GM21447 (cell line): ENCODE measurements around the gene POU2F2.

Source experiments
- ATAC-seq: cut with Tn5 transposase; IDR thresholded peaks from one replicate; pipeline ENCODE4 v1.9.1; 2021; ENCODE audit not compliant: unreplicated experiment

Gene POU2F2

DNA sequence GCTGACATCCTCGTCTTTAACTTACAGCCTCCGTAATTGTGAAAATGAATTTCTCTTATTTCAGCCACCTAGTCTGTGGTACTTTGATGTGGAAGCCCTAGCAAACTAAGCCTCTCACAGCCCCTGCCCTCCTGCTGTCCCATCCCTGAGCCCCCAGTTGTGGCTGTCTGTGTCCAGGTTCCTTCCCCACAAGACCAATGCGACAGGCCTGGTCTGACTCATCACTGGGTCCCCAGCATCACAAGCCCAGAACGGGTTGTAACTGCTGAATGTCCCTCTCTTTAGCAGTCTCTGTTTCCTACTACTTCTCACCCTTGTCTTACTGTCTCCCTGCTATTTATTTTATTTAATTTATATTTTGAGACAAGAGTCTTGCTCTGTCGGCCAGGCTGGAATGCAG lies 5.7 kb downstream of the POU2F2 start:
- ATAC-seq = no peak

GRCh38 chr19:42125536-42125935 lies 6.7 kb downstream of the POU2F2 start:
- ATAC-seq = no peak

DNA sequence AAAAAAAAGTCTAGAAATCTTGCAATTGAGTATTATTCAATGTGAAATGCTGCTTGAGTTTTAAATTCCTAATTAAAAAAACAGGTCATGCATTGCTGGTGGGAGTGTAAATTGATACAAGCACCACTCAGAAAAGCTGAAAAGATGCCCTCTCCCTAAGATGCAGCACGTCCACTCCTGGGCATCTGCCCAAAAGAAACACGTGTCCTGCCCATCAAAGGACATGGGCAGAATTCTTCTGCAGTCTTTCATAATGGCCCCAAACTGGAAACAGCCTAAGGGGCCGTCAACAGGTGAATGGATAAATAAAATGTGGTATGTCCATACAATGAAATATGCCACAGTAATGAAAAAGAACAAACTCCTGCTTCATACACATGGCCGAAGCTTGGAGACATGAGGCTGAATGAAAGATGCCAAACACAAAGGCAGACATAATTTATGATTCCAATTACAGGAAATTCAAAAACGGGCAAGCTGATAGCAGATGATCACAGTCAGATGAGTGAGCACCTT lies 7.8 kb downstream of the POU2F2 start:
- ATAC-seq = no peak

DNA sequence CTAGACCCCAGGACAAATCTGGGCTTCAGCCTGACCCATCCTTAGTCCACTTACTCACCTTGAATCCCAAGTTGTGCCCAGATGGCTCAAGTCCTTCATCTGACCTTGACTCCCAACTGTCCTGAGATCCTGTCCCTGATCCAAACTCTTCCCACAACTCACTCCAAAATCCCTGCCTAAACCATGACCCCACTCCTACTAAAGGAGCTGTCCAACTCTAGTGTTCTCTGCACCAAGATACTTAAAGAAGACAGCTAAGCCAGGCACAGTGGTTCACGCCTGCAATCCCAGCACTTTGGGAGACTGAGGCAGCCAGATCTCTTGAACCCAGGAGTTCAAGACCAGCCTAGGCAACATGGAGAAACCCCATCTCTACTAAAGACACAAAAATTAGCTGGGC lies 8.5 kb downstream of the POU2F2 start:
- no peak for ATAC-seq

GRCh38 chr19:42122691-42123607 lies 9.3 kb downstream of the POU2F2 start:
- peak; percentile 45 for ATAC-seq

DNA sequence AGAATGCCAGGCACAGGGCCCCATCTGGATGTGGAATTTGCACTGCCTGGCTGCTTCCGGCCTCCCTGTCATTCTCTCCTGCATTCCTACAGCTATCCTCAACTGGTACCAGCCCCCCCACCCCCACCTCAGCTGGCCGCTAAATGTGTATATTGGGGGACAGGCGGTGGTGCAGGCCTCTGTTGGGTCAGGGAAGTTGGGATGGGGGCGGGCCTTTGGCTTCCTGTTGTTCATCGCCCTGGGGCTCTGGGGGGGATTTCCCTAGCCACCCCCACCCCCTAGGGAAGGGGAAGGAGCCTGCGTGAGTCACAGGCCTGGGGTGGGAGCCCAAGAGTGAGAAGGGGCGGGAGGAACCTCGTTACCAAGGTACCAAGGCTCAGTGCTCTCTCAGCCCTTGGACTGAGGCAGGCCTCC lies 10.6 kb downstream of the POU2F2 start:
- ATAC-seq = no peak

- ATAC-seq = no peak
Measured at GRCh38 chr19:42121036-42121621, 11.1 kb downstream of the POU2F2 start.

- ATAC-seq = no peak
Measured at GRCh38 chr19:42120276-42120980, 11.8 kb downstream of the POU2F2 start.

DNA sequence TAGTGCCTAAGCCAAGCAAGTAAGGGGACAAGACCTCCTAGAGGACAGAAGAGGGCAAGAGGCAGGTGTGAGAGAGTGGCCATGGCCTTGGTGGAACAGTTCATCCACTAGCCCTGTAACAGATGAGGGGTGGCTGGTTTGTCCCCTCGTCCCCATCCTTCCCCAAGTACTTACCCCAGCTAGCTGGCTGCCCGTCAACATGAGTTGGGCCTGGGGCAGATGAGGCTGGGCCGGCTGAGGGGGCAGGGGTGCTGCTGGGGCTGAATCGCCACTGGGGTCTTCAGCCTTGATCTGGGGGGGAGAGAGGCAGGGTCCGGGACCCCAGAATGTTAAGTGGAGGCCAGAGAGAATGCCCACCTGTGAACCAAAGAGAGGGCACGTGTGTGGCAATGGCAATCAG lies 15.2 kb downstream of the POU2F2 start:
- ATAC-seq = no peak

GRCh38 chr19:42116308-42117075 lies 15.8 kb downstream of the POU2F2 start:
- ATAC-seq = no peak

DNA sequence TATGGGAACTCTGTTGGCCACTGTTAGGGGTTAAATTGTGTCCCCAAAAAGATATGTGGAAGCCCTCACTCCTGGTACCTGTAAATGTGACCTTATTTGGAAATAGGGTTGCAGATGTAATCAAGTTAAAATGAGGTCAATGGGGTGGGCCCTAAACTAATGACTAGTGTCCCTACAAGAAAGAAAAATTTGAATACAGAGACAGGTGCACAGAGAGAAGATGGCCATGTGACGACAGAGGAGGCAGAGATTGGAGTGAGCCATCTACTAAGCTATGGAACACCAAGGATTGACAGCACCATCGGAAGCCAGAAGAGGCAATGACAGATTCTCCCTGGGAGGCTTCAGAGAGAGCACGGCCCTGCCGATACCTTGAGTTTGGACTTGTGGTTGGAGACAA lies 16.5 kb downstream of the POU2F2 start:
- no peak for ATAC-seq

- ATAC-seq = no peak
Measured at GRCh38 chr19:42115219-42115618, 17.0 kb downstream of the POU2F2 start.

DNA sequence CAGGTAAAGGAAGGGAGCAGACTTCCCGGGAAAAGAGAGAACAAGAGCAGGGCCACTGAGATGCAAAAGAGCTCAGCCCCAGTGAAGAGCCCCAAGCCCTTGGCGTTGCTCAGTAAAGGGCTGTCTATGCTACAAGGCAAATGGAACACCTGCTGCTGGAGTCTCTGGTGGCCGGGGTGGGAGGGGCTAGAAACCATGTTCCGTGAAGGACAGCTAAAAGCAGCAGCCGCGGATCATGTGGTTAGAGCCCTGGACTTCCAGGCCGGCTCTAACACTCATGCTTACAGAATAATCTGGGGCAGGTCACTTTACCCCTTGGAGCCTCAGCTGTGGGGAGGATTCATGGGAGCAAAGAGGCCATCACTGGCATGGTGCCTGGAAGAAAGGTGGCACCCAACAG lies 17.8 kb downstream of the POU2F2 start:
- ATAC-seq = peak; percentile 62

DNA sequence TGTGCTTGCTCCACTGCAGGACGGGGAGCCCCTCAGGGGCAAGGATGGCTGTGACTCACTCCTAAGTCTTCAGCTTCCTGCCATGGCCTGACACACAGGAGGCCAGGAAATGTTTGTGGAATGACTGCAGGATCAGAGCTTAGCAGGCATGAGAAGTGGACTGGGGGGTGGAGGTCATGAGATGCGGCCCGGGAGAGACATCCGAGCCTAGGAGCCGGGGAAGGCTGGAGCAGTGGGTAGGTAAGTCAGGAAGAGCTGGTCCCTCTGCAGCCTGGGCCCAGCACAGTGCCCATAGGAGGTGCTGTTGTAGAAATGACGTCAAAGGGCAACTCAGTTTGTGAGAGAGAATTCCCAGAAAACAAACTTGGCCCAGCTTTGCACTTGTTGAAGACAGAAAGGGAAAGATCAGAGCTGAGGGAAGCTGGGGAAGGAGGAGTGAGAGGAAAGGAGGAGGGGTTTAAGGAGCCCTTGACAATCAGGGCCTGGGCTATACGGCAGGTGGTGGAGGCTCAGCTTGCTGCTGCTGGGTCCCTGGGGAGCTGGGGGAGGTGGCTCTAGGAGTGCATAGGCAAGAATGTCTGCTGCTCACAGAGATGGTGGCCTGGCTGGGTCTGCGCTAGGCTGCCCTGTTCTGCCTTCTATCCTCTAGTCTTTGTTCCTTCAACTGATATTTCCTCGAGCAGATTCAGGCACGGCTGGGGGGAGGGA lies 18.5 kb downstream of the POU2F2 start:
- peak; percentile 56 for ATAC-seq

GRCh38 chr19:42111811-42112210 lies 20.4 kb downstream of the POU2F2 start:
- no peak for ATAC-seq

DNA sequence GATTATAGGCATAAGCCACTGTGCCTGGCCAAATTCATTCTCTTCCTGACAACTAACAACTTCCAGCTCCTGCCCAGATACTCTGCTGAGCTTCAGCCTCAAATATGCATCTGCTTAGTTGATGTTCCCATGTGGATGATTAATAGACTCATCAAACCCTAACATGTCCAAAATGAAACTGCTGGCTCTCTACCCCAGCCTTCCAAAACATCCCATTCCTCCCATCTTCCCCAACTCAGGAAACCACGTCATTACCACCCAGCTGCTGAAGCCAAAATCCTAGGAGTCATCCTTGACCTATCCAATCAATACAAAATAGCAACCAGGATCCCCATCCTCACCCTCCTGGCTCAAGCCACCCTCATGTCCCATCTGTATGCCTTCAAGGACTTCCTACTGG lies 20.9 kb downstream of the POU2F2 start:
- ATAC-seq = no peak

DNA sequence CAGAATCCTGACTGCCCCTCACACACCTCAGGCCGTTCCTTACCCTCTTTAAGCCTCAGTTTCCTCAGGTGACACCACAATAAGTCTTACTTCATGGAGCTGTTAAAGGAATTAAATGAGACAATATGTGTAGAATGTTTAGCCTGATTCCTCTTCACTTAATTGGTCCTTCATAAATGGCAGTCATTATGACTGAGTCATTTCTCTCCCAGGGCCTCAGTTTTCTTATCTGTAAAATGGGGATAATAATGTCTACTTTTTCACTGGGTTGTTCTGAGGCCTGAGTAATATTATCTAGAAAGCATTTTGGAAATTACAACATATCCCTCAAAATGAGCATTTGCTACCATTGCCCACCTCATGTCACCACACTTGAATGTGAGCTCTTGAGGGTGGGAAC lies 21.6 kb downstream of the POU2F2 start:
- ATAC-seq = no peak

- no peak for ATAC-seq
Measured at GRCh38 chr19:42109896-42110295, 22.4 kb downstream of the POU2F2 start.

DNA sequence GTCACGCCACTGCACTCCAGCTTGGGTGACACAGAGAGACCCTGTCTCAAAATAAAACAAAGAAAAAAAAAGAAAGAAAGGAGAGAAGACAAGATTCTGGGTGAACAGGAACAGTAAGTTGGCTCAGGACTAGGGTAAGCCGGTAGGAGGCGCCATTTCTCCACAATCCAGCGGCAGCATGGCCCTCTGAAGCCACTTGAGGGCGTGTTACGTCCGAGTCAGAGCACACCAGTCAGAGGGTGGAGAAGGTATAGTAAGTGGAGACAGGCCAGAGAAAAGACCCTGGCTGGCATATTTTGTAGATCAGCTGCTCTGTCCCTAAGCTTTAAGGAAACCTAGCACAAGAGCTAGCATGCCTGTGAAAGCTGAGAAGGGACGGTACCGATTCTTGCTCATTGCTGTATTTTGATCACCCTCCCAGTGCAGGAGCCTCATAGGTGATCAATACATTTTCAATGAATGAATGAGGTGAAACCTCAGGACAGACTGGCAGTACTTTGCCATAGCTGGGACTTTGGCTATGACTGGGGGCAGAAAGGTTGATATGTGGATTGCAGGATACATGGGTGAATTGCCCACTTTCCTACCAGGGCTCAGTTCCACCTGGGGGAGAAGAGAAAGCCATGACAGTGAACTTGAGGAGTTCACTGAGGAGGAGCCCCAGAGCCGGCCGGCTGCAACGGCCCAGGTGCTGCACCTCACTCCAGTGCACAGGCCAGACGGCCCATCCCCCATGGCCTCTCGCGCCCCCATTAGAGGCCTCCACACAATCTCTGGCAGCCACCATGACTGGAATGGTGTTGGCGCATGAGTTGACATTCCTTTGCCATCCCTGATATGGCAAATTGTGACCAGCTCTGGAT lies 23.5 kb downstream of the POU2F2 start:
- no peak for ATAC-seq
